Subcutaneous abdominal adipose tissue (tissue), 5 donors: Measurements from ENCODE around the gene GDAP1L1.

Experiments used
- H3K27ac ChIP-seq: one replicate; pipeline ENCODE4 v1.7.0; 2013; ENCODE audit warnings: low read depth, mild to moderate bottlenecking, inconsistent platforms, low read length, moderate library complexity
- H3K27me3 ChIP-seq, 5 donors: one replicate each; pipeline ENCODE4 v1.7.0; 2013; ENCODE audit warnings: low read length in 5 of 5, inconsistent platforms in 1 of 5; ENCODE audit not compliant: control insufficient read depth in 5 of 5, insufficient read depth in 4 of 5
- H3K36me3 ChIP-seq, 5 donors: one replicate each; pipeline ENCODE4 v1.7.0; 2013; ENCODE audit warnings: low read length in 5 of 5; ENCODE audit not compliant: control insufficient read depth in 5 of 5, insufficient read depth in 5 of 5
- H3K4me1 ChIP-seq, 5 donors: one replicate each; pipeline ENCODE4 v1.7.0; 2013; ENCODE audit warnings: low read length in 5 of 5, mild to moderate bottlenecking in 3 of 5, moderate library complexity in 1 of 5; ENCODE audit not compliant: control insufficient read depth in 5 of 5, insufficient read depth in 5 of 5
- H3K4me3 ChIP-seq, 5 donors: one replicate each; pipeline ENCODE4 v1.7.0; 2013; ENCODE audit warnings: low read length in 5 of 5, low read depth in 1 of 5
- H3K9ac ChIP-seq, 5 donors: one replicate each; pipeline ENCODE4 v1.7.0; 2013; ENCODE audit warnings: low read length in 5 of 5, mild to moderate bottlenecking in 4 of 5, moderate library complexity in 3 of 5
- H3K9me3 ChIP-seq, 5 donors: one replicate each; pipeline ENCODE4 v1.7.0; 2013; ENCODE audit warnings: low read length in 5 of 5; ENCODE audit not compliant: control insufficient read depth in 5 of 5
- donor health status: healthy.
- donor health status: healthy.
- donor health status: healthy.
- donor health status: healthy.
- donor health status: healthy.

GDAP1L1 gene

DNA sequence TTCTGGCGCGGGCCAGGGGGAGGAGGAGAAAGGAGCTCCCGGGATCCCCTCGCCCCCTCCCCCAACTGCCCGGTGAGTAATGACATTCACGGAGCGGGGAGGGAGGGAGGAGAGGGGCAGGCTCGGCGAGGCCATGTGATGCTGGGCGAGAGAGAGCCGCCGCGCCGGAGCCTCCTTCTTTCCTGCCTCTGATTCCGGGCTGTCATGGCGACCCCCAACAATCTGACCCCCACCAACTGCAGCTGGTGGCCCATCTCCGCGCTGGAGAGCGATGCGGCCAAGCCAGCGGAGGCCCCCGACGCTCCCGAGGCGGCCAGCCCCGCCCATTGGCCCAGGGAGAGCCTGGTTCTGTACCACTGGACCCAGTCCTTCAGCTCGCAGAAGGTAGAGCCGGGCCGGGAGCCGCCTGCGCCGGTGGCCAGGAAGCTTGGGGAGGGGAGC lies at the start of gene GDAP1L1:
TSS of gene GDAP1L1 (plus strand) at position 178 of the 441 bp plus-strand sequence. CDS start at position 205, 27 bp downstream.
- no peaks in the 10 kb centered on the region for H3K36me3 ChIP-seq
- H3K4me3 ChIP-seq: peak within 1 kb of the TSS in 2 of 5 donors; percentile 3 to 13
- H3K9ac ChIP-seq: no peak within 1 kb of the TSS
- no peaks in the 10 kb centered on the region for H3K9me3 ChIP-seq
- no peak within 1 kb of the TSS for H3K27ac ChIP-seq
- H3K4me1 ChIP-seq: peaks cover 0 to 10% (median 6%) of the 10 kb centered on the region in 5 donors
- peaks cover 4 to 19% (median 13%) of the 10 kb centered on the region in 5 donors for H3K27me3 ChIP-seq

DNA sequence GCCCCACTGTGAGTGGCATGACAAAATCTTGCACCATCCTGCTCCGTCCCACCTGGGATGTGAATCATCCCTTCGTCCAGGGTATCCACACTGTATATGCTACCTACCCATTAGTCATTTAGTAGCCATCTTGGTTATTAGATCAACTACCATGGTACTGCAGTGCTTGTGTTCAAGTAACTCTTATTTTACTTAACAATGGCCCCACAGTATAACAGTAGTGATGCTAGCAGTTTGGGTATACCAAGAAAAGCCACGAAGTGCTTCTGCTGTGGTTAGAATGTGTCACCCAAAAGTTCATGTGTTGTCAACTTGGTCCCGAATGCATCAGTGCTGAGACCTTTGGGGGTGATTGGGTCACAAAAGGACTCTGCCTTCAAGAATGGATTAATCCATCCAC lies 48.2 kb upstream of the GDAP1L1 start:
- H3K36me3 ChIP-seq: peaks cover 43 to 66% (median 56%) of the 10 kb centered on the region in 5 donors
- no peak overlapping the region for H3K4me3 ChIP-seq
- no peaks in the 10 kb centered on the region for H3K27me3 ChIP-seq
- no peak overlapping the region for H3K27ac ChIP-seq
- H3K9ac ChIP-seq: no peak overlapping the region
- H3K4me1 ChIP-seq: peaks cover 0 to 18% (median 12%) of the 10 kb centered on the region in 5 donors
- H3K9me3 ChIP-seq: no peaks in the 10 kb centered on the region

GRCh38 chr20:44199877-44200276 lies 47.2 kb upstream of the GDAP1L1 start:
- Histone ChIP-seq H3K9ac (peak overlapping the region in 1 of 5 donors; percentile 36), H3K4me1 (peaks cover 0 to 27% (median 13%) of the 10 kb centered on the region in 5 donors), H3K9me3 (no peaks in the 10 kb centered on the region), H3K27me3 (no peaks in the 10 kb centered on the region), H3K27ac (peak overlapping the region; percentile 3), H3K4me3 (no peak overlapping the region), H3K36me3 (peaks cover 43 to 71% (median 58%) of the 10 kb centered on the region in 5 donors)

GRCh38 chr20:44200371-44200770 lies 46.7 kb upstream of the GDAP1L1 start:
- Histone ChIP-seq H3K27ac (peak overlapping the region; percentile 3), H3K4me1 (peaks cover 0 to 27% (median 13%) of the 10 kb centered on the region in 5 donors), H3K9ac (peak overlapping the region in 1 of 5 donors; percentile 36), H3K9me3 (no peaks in the 10 kb centered on the region), H3K36me3 (peaks cover 43 to 76% (median 60%) of the 10 kb centered on the region in 5 donors), H3K27me3 (no peaks in the 10 kb centered on the region), H3K4me3 (no peak overlapping the region)

DNA sequence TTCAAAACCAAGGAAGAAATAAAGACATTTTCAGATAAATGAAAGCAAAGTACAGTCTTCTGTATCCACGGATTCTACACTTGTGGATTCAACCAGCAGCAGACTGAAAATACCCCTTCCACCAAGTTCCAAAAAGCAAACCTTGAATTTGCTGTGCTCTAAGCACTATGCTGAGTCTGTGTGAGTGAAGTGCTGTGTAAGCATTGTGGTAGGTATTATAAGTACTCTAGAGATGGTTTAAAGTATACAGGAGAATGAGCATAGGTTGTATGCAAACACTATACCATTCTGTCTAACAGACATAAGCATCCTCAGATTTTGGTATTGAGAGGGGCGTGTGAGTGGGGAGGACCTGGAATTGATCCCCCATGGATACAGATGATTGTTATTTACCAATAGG lies 46.1 kb upstream of the GDAP1L1 start:
- no peak overlapping the region for H3K4me3 ChIP-seq
- H3K9me3 ChIP-seq: no peaks in the 10 kb centered on the region
- H3K4me1 ChIP-seq: peaks cover 0 to 27% (median 13%) of the 10 kb centered on the region in 5 donors
- H3K27me3 ChIP-seq: no peaks in the 10 kb centered on the region
- H3K27ac ChIP-seq: no peak overlapping the region
- H3K9ac ChIP-seq: peak overlapping the region in 1 of 5 donors; percentile 7
- peaks cover 45 to 74% (median 58%) of the 10 kb centered on the region in 5 donors for H3K36me3 ChIP-seq

- Histone ChIP-seq H3K4me1 (peaks cover 0 to 40% (median 22%) of the 10 kb centered on the region in 5 donors), H3K9ac (peak overlapping the region in 1 of 5 donors; percentile 46), H3K4me3 (no peak overlapping the region), H3K27ac (peak overlapping the region; percentile 13), H3K9me3 (no peaks in the 10 kb centered on the region), H3K36me3 (peaks cover 31 to 56% (median 42%) of the 10 kb centered on the region in 5 donors), H3K27me3 (no peaks in the 10 kb centered on the region)
Measured at GRCh38 chr20:44203161-44203560, 43.9 kb upstream of the GDAP1L1 start.

- Histone ChIP-seq H3K9me3 (no peaks in the 10 kb centered on the region), H3K36me3 (peaks cover 25 to 48% (median 35%) of the 10 kb centered on the region in 5 donors), H3K27me3 (no peaks in the 10 kb centered on the region), H3K27ac (peak overlapping the region; percentile 61), H3K4me1 (peaks cover 0 to 51% (median 34%) of the 10 kb centered on the region in 5 donors), H3K9ac (peak overlapping the region in 3 of 5 donors; percentile 17 to 53 (median 25)), H3K4me3 (no peak overlapping the region)
Measured at GRCh38 chr20:44204156-44204831, 42.8 kb upstream of the GDAP1L1 start.

DNA sequence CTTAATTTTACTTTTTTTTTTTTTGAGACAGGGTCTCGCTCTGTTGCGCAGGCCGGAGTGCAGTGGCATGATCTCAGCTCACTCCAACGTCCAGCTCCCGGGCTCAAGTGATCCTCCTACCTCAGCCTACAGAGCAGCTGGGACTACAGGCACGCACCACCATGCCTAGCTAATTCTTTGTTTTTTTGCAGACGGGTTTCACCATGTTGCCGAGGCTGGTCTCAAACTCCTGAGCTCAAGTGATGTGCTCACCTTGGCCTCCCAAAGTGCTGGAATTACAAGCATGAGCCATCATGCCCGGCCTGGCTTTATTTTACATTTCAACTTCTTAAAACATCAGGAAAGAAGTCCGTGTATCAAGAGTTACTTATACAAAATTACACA lies 42.3 kb upstream of the GDAP1L1 start:
- peak overlapping the region in 1 of 5 donors; percentile 53 for H3K9ac ChIP-seq
- peaks cover 0 to 56% (median 37%) of the 10 kb centered on the region in 5 donors for H3K4me1 ChIP-seq
- H3K27ac ChIP-seq: peak overlapping the region; percentile 61
- H3K36me3 ChIP-seq: peaks cover 21 to 43% (median 30%) of the 10 kb centered on the region in 5 donors
- no peak overlapping the region for H3K4me3 ChIP-seq
- H3K9me3 ChIP-seq: no peaks in the 10 kb centered on the region
- no peaks in the 10 kb centered on the region for H3K27me3 ChIP-seq

DNA sequence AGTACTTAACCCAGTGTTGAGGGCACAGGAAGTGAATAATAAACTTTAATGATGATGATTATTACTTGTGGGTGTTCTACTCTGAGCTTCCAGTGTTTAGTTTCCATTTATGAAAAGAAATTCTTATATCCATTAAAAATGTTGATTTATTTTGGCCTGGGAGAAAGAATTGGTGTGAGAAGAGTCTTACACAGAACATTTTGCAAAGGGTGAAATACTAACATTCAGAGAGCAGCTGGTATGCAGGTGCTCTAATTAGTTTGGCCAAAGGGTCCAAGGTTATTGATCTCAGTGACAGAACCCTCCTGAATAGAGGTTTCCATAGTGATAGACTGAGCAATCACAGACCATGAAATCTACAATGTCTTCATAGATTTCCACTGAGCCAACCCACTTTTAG lies 41.0 kb upstream of the GDAP1L1 start:
- Histone ChIP-seq H3K4me1 (peaks cover 0 to 52% (median 36%) of the 10 kb centered on the region in 5 donors), H3K4me3 (no peak overlapping the region), H3K27me3 (no peaks in the 10 kb centered on the region), H3K9ac (no peak overlapping the region), H3K27ac (no peak overlapping the region), H3K9me3 (no peaks in the 10 kb centered on the region), H3K36me3 (peaks cover 15 to 31% (median 23%) of the 10 kb centered on the region in 5 donors)

DNA sequence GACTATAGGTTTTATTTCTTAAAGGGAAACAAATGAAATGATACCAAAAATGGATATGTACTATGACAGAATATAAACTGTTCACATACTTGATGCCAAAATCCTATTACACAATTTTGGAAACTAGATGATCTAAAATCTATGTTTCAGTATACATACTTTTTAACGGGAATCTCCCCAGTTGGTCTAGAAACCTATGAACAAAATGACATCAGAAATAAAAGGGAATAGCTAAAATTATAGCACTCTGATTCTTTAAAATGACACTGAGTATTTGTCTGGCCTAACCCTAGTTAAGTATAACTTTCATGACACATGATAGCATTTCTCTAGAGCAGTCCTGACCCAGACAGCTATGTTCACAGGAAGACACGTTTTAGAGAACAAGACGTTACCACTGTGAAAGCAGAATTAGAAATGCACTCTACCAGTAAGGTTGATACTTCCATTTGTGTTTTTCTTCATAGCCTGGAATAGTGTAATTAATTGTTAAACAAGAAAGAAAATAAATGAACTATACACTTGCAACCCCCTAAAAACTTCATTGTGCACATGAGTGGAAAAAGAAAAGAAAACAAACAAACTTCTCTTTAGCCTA lies 39.9 kb upstream of the GDAP1L1 start:
- peaks cover 8 to 20% (median 17%) of the 10 kb centered on the region in 5 donors for H3K36me3 ChIP-seq
- H3K4me1 ChIP-seq: peaks cover 0 to 62% (median 46%) of the 10 kb centered on the region in 5 donors
- H3K27me3 ChIP-seq: no peaks in the 10 kb centered on the region
- H3K9ac ChIP-seq: peak overlapping the region in 1 of 5 donors; percentile 58
- no peak overlapping the region for H3K4me3 ChIP-seq
- peak overlapping the region; percentile 61 for H3K27ac ChIP-seq
- no peaks in the 10 kb centered on the region for H3K9me3 ChIP-seq
